ENCODE measurements around the gene SLC8A3. TPM values are rescaled to one million over a fixed set of nuclear protein-coding genes. Genes with fewer than 3 reads are reported as not detected.
A peak's percentile ranks its signal among the peaks of the same experiment; 100 is the strongest.

The SLC8A3 gene
- total and polyA plus RNA-seq, 9 of the 15 experiments (the other 6 are each of a cell fraction or from before 2014, with no cell fraction given): not detected

- TF ChIP-seq MTA1 (IDR thresholded peaks at IDR 0.05; ENCODE audit: borderline replicate concordance) (no peak), VEZF1 (CRISPR knock-in tag; IDR thresholded peaks at IDR 0.05) (peak; percentile 61), ZNF444 (CRISPR knock-in tag; IDR thresholded peaks at IDR 0.05) (no peak), ZNF217 (CRISPR knock-in tag; IDR thresholded peaks at IDR 0.05) (no peak), CREM (IDR thresholded peaks at IDR 0.05; ENCODE audit: low read depth) (peak; percentile 74), ZBTB9 (CRISPR knock-in tag; IDR thresholded peaks at IDR 0.05) (0 out of 2 replicates have a peak, but pooled peaks have one; percentile 53), HNRNPUL1 (IDR thresholded peaks at IDR 0.05; ENCODE audit: low read length) (no peak), SIN3A (IDR thresholded peaks at IDR 0.05; ENCODE audit: borderline replicate concordance in 2 of 2, control insufficient read depth in 1 of 2, low read depth in 2 of 2, low read length in 2 of 2) (no peak), DNMT1 (IDR thresholded peaks at IDR 0.05) (no peak), ZC3H8 (IDR thresholded peaks at IDR 0.05) (no peak), ZNF518B (CRISPR knock-in tag; IDR thresholded peaks at IDR 0.05) (no peak), ZNF212 (CRISPR knock-in tag; IDR thresholded peaks at IDR 0.05) (no peak), RBFOX2 (IDR thresholded peaks at IDR 0.05; ENCODE audit: low read depth, low read length) (no peak), ZNF561 (CRISPR knock-in tag; conservative IDR thresholded peaks at IDR 0.05) (no peak), CC2D1A (IDR thresholded peaks at IDR 0.05) (peak; percentile 97), SAFB (IDR thresholded peaks at IDR 0.05; ENCODE audit: borderline replicate concordance, low read depth, low read length) (no peak), CREB3 (tag; conservative IDR thresholded peaks at IDR 0.05; ENCODE audit: low read depth) (0 out of 2 replicates have a peak, but pooled peaks have one; percentile 59), SMAD1 (IDR thresholded peaks at IDR 0.05; ENCODE audit: low read depth, low read length, partially characterized antibody) (peak; percentile 52)
- TF ChIP-seq, protein P1, sequence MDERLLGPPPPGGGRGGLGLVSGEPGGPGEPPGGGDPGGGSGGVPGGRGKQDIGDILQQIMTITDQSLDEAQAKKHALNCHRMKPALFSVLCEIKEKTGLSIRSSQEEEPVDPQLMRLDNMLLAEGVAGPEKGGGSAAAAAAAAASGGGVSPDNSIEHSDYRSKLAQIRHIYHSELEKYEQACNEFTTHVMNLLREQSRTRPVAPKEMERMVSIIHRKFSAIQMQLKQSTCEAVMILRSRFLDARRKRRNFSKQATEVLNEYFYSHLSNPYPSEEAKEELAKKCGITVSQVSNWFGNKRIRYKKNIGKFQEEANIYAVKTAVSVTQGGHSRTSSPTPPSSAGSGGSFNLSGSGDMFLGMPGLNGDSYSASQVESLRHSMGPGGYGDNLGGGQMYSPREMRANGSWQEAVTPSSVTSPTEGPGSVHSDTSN (CRISPR knock-in tag; IDR thresholded peaks at IDR 0.05; ENCODE audit: low read depth): no peak
- TF ChIP-seq, protein P1 (tag; conservative IDR thresholded peaks at IDR 0.05; ENCODE audit: low read depth): peak; percentile 35; the same call in 1 of the 2 replicates
Measured at GRCh38 chr14:70237710-70238109, 49.0 kb upstream of the SLC8A3 start (continued).
